OCI-LY7 (cell line): ENCODE data around the gene RAI2.

Experiments
- CTCF ChIP-seq: fragments of 200-600 bp; sonication (generic); conservative IDR thresholded peaks from 2 replicates; pipeline ENCODE4 v1.5.1; 2014; ENCODE audit warnings: mild to moderate bottlenecking, antibody characterized with exemption, low read length, moderate library complexity, mixed read lengths
- EZH2phosphoT487 ChIP-seq: fragments of 200-600 bp; sonication (generic); IDR thresholded peaks from 2 replicates; pipeline ENCODE4 v1.6.1; 2018; ENCODE audit warnings: low read depth, borderline replicate concordance, mild to moderate bottlenecking, mixed run types, antibody characterized with exemption, low read length, moderate library complexity, mixed read lengths

- TF ChIP-seq CTCF (no peak), EZH2phosphoT487 (no peak)
These were observed 46.5 kb downstream of the RAI2 start for GRCh38 chrX:17814557-17814956.
